ENCODE measurements around the gene RARB.

DNA sequence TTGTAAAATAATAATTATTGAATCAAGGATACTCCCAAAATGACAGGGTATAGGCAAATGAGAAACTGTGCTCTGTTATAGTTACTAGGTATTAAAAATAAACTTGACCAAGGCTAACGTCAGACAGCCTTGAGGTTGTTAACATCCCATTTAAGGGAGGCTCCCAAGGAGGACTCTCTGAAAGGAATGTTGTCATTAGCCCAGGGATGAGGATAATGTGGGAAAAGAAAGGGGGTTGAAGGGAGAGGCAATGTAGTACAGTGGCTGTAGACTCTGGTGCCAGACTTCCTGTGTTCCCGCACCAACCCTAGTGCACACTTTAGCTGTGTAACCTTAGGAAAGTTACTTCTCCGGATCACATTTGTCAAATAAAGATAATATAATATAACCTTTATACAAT, 47.0 kb upstream of the RARB start:
- TF ChIP-seq, protein P1, sequence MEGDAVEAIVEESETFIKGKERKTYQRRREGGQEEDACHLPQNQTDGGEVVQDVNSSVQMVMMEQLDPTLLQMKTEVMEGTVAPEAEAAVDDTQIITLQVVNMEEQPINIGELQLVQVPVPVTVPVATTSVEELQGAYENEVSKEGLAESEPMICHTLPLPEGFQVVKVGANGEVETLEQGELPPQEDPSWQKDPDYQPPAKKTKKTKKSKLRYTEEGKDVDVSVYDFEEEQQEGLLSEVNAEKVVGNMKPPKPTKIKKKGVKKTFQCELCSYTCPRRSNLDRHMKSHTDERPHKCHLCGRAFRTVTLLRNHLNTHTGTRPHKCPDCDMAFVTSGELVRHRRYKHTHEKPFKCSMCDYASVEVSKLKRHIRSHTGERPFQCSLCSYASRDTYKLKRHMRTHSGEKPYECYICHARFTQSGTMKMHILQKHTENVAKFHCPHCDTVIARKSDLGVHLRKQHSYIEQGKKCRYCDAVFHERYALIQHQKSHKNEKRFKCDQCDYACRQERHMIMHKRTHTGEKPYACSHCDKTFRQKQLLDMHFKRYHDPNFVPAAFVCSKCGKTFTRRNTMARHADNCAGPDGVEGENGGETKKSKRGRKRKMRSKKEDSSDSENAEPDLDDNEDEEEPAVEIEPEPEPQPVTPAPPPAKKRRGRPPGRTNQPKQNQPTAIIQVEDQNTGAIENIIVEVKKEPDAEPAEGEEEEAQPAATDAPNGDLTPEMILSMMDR (IDR thresholded peaks at IDR 0.05), result no peak
- TF ChIP-seq ZFX (IDR thresholded peaks at IDR 0.05; ENCODE audit: borderline replicate concordance), result no peak

Data from 22Rv1 (cell line).